HEK293 (cell line): ENCODE results near the gene PMFBP1.

Experiments used
- CTCF ChIP-seq: fragments of 450-650 bp; formaldehyde crosslinking; IDR thresholded peaks from 2 replicates; pipeline ENCODE4 v1.5.1; 2016; ENCODE audit warnings: missing biosample characterization, missing genetic modification characterization
- REST ChIP-seq: fragments of 450-650 bp; formaldehyde crosslinking; IDR thresholded peaks from 2 replicates; pipeline ENCODE4 v1.5.1; 2016; ENCODE audit warnings: missing biosample characterization, missing genetic modification characterization
- ZNF24 ChIP-seq: fragments of 450-650 bp; formaldehyde crosslinking; IDR thresholded peaks from 2 replicates; pipeline ENCODE4 v1.5.1; 2016; ENCODE audit warnings: missing biosample characterization, missing genetic modification characterization
- TF ChIP-seq, protein P1 (sequence below): fragments of 450-650 bp; formaldehyde crosslinking; IDR thresholded peaks from 2 replicates; pipeline ENCODE4 v1.5.1; 2016; ENCODE audit warnings: missing biosample characterization, missing genetic modification characterization, low read depth

DNA sequence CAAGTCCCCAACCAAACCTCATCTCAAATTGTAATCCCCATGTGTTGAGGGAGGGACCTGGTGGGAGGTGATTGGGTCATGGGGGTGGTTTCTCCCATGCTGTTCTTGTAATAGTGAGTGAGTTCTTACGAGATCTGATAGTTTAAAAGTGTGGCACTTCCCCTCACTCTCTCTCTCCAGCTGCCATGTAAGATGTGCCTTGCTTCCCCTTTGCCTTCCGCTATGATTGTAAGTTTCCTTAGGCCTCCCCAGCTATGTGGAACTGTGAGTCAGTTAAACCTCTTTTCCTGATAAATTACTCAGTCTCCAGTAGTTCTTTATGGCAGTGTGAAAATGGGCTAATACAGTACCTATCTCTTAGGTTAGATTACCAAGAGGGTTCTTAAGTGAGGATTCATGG lies 5.8 kb downstream of the PMFBP1 start:
- TF ChIP-seq CTCF (tag by site-specific recombination), result no peak
- TF ChIP-seq, protein P1, sequence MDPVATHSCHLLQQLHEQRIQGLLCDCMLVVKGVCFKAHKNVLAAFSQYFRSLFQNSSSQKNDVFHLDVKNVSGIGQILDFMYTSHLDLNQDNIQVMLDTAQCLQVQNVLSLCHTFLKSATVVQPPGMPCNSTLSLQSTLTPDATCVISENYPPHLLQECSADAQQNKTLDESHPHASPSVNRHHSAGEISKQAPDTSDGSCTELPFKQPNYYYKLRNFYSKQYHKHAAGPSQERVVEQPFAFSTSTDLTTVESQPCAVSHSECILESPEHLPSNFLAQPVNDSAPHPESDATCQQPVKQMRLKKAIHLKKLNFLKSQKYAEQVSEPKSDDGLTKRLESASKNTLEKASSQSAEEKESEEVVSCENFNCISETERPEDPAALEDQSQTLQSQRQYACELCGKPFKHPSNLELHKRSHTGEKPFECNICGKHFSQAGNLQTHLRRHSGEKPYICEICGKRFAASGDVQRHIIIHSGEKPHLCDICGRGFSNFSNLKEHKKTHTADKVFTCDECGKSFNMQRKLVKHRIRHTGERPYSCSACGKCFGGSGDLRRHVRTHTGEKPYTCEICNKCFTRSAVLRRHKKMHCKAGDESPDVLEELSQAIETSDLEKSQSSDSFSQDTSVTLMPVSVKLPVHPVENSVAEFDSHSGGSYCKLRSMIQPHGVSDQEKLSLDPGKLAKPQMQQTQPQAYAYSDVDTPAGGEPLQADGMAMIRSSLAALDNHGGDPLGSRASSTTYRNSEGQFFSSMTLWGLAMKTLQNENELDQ (tag by site-specific recombination), result no peak
- TF ChIP-seq ZNF24 (tag by site-specific recombination), result no peak
- no peak for TF ChIP-seq REST (tag by site-specific recombination)
